HCT116 (cell line): ENCODE measurements around the gene ZNF586. TPM values are rescaled to one million over a fixed set of nuclear protein-coding genes. Genes with fewer than 3 reads are reported as not detected.
"Not testable (repeated sequence)": the region's sequence is repeated elsewhere in the genome, so short reads cannot be mapped to it uniquely, and the experiment has no call there.

Experiments
- ATAC-seq: fragments of 200-7000 bp; cut with Tn5 transposase; 2 replicates; pipeline ENCODE4 v1.9.1; 2020; ENCODE audit warnings: mild to moderate bottlenecking, moderate library complexity
- BruUV-seq: library from RNA; stranded (reverse); fragments of 400-500 nt; replicated peaks from 2 replicates; lab custom pipeline; 2021; lab: Mats Ljungman, UMichigan
- CTCF ChIA-PET: fragments of 300-600 bp; sonication (Branson Sonifier 250); formaldehyde crosslinking; loops from one replicate; lab custom pipeline; 2021; ENCODE audit warnings: antibody characterized with exemption; lab: Charles Lee
- POLR2A ChIA-PET: fragments of 300-600, 350-600 bp; sonication (Branson Sonifier 250); formaldehyde crosslinking; loops from one replicate; lab custom pipeline; 2021; ENCODE audit warnings: antibody characterized with exemption; lab: Charles Lee
- RAD21 ChIA-PET, 2 experiments: fragments of 300-600 bp; sonication (Branson Sonifier 250); formaldehyde crosslinking; loops; one replicate each; lab custom pipeline; 2023; ENCODE audit warnings: low total read pairs in 2 of 2; ENCODE audit not compliant: uncharacterized antibody in 2 of 2, unreplicated experiment in 2 of 2, low non-redundant PET in 1 of 2; lab: Charles Lee
- DNase-seq: peaks from one replicate; pipeline ENCODE4 v3.0.0-alpha.2; 2010; ENCODE audit warnings: low read depth, low spot score
- H2AFZ ChIP-seq: fragments of 200-600 bp; shearing (Covaris generic), sonication (generic); 2 replicates; pipeline ENCODE4 v1.6.1; 2017; ENCODE audit warnings: low read depth, mixed run types, mixed read lengths, antibody characterized with exemption, low read length; ENCODE audit not compliant: poor library complexity, severe bottlenecking
- H3K27ac ChIP-seq: 2 replicates; pipeline ENCODE4 v1.5.1; 2012; ENCODE audit warnings: low read depth, low read length
- H3K27me3 ChIP-seq: fragments of 200-600 bp; sonication (generic); 2 replicates; pipeline ENCODE4 v1.6.1; 2016; ENCODE audit warnings: mixed run types, low read length, mixed read lengths; ENCODE audit not compliant: insufficient read depth
- H3K36me3 ChIP-seq, 2 experiments: fragments of 200-500 bp in 1 of 2; fragments of 200-600 bp in 1 of 2; sonication (Bioruptor generic) in 1 of 2; sonication (generic) in 1 of 2; 2 replicates each; pipeline versions ENCODE4 v1.5.1 to v1.6.1; 2014 to 2016; ENCODE audit warnings: low read length in 2 of 2, inconsistent platforms in 1 of 2, mixed read lengths in 1 of 2, mixed run types in 1 of 2; ENCODE audit not compliant: insufficient read depth in 2 of 2, control insufficient read depth in 1 of 2
- H3K4me1 ChIP-seq, 2 experiments: fragments of 200-600 bp in 1 of 2; sonication (generic) in 1 of 2; 2 replicates each; pipeline versions ENCODE4 v1.5.1 to v1.6.1; 2012 to 2017; ENCODE audit warnings: low read length in 2 of 2, inconsistent platforms in 1 of 2, mild to moderate bottlenecking in 1 of 2, mixed read lengths in 1 of 2, mixed run types in 1 of 2, moderate library complexity in 1 of 2; ENCODE audit not compliant: insufficient read depth in 2 of 2, control insufficient read depth in 1 of 2
- H3K4me2 ChIP-seq: fragments of 200-600 bp; sonication (generic); 2 replicates; pipeline ENCODE4 v1.6.1; 2017; ENCODE audit warnings: mixed run types, low read length, mixed read lengths
- H3K4me3 ChIP-seq, 2 experiments: fragments of 200-600 bp in 1 of 2; sonication (generic) in 1 of 2; replicated peaks in 1 of 2; 2 replicates each; pipeline ENCODE4 v1.5.1; 2011 to 2016; ENCODE audit warnings: low read length in 2 of 2, control low read depth in 1 of 2, low read depth in 1 of 2, mild to moderate bottlenecking in 1 of 2, mixed read lengths in 1 of 2, mixed run types in 1 of 2
- H3K79me2 ChIP-seq: fragments of 200-600 bp; sonication (generic); 2 replicates; pipeline ENCODE4 v1.6.1; 2017; ENCODE audit warnings: mild to moderate bottlenecking, mixed run types, low read length, moderate library complexity, mixed read lengths; ENCODE audit not compliant: insufficient read depth
- H3K9ac ChIP-seq: fragments of 200-600 bp; sonication (generic); 2 replicates; pipeline ENCODE4 v1.6.1; 2016; ENCODE audit warnings: low read length, mixed read lengths
- H3K9me2 ChIP-seq: fragments of 200-600 bp; sonication (generic), shearing (Covaris generic); 2 replicates; pipeline ENCODE4 v1.6.1; 2017; ENCODE audit warnings: mixed run types, mild to moderate bottlenecking, moderate library complexity; ENCODE audit not compliant: insufficient read depth
- H3K9me3 ChIP-seq, 2 experiments: fragments of 200-500 bp in 1 of 2; fragments of 200-600 bp in 1 of 2; sonication (Bioruptor generic) in 1 of 2; sonication (generic) in 1 of 2; 2 replicates each; pipeline ENCODE4 v1.6.1; 2014 to 2017; ENCODE audit warnings: low read length in 2 of 2, mixed read lengths in 2 of 2, inconsistent platforms in 1 of 2, low read depth in 1 of 2, mild to moderate bottlenecking in 1 of 2, mixed run types in 1 of 2, moderate library complexity in 1 of 2; ENCODE audit not compliant: control insufficient read depth in 1 of 2, insufficient read depth in 1 of 2
- H4K20me1 ChIP-seq: fragments of 200-600 bp; sonication (generic), shearing (Covaris generic); 2 replicates; pipeline ENCODE4 v1.6.1; 2017; ENCODE audit warnings: mixed run types, mild to moderate bottlenecking, moderate library complexity; ENCODE audit not compliant: insufficient read depth
- CEBPB ChIP-seq: IDR thresholded peaks from 2 replicates; pipeline ENCODE4 v1.6.1; 2012; ENCODE audit warnings: low read depth
- EZH2phosphoT487 ChIP-seq: fragments of 200-600 bp; IDR thresholded peaks from 2 replicates; pipeline ENCODE4 v1.6.1; 2018; ENCODE audit warnings: antibody characterized with exemption, borderline replicate concordance
- RAD21 ChIP-seq: IDR thresholded peaks from 2 replicates; pipeline ENCODE4 v1.6.1; 2012; ENCODE audit warnings: low read depth, mild to moderate bottlenecking
- SIN3A ChIP-seq: IDR thresholded peaks from 2 replicates; pipeline ENCODE4 v1.6.1; 2012; ENCODE audit warnings: low read depth
- SP1 ChIP-seq: IDR thresholded peaks from 2 replicates; pipeline ENCODE4 v1.6.1; 2012; ENCODE audit warnings: low read depth
- YY1 ChIP-seq: IDR thresholded peaks from 2 replicates; pipeline ENCODE4 v1.6.1; 2011; ENCODE audit warnings: low read length, low read depth, moderate library complexity, mild to moderate bottlenecking; ENCODE audit not compliant: insufficient replicate concordance; ENCODE audit errors: extremely low read depth
- ZNF274 ChIP-seq: fragments of 200-500 bp; sonication (Bioruptor generic); IDR thresholded peaks from 2 replicates; pipeline ENCODE4 v1.6.1; 2014; ENCODE audit warnings: mild to moderate bottlenecking, low read depth, low read length, inconsistent platforms
- intact Hi-C: fragments of 100-400 bp; cut with micrococcal nuclease; formaldehyde crosslinking; loops from 2 replicates; pipeline ENCODE4 v1.10.0; 2022
- total RNA-seq: library from RNA; stranded (reverse); gene quantifications from one replicate; pipeline ENCODE4 v1.2.1, GENCODE V29; 2021; ENCODE audit not compliant: unreplicated experiment
- TF ChIP-seq, protein P1 (sequence below): IDR thresholded peaks from 2 replicates; pipeline ENCODE4 v1.6.1; 2012; ENCODE audit warnings: low read depth
- TF ChIP-seq, protein P2 (sequence below): IDR thresholded peaks from 2 replicates; pipeline ENCODE4 v1.6.1; 2012
- TF ChIP-seq, protein P3 (sequence below), 3 experiments: fragments of 200-600 bp in 1 of 3; sonication (generic) in 1 of 3; IDR thresholded peaks in 2 of 3; conservative IDR thresholded peaks in 1 of 3; 2 replicates each; pipeline ENCODE4 v1.5.1; 2012 to 2017; ENCODE audit warnings: low read depth in 2 of 3, low read length in 2 of 3, antibody characterized with exemption in 1 of 3, borderline replicate concordance in 1 of 3, control low read depth in 1 of 3, mild to moderate bottlenecking in 1 of 3, mixed read lengths in 1 of 3, mixed run types in 1 of 3, moderate library complexity in 1 of 3; ENCODE audit not compliant: insufficient read depth in 1 of 3

The ZNF586 gene
- total RNA-seq, 1 experiment from 2014 or later, result 3.5 TPM

DNA sequence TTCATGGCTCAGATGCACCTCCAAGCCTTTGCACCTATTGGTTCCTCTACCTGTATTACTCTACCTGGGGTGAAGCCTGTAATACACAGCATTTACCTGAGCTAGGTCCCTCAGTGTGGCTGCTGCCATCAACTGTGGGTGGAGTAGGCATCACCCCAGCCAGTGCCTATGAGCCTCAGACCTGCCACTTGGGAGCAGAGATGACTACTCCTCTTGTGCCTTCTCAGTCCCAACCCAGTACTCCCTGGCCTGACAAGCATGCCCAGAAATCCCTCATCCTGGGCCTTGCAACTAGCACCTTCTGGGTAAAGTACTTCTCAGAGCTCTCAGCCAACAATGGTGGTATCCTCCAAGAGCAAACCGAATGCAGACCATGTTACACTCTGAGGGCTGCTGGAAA lies 27.1 kb downstream of the ZNF586 start:
- CTCF ChIA-PET, H3K79me2 ChIP-seq, intact Hi-C loops, ATAC-seq, BruUV-seq, H3K27ac ChIP-seq, H3K9me3 ChIP-seq, H3K36me3 ChIP-seq, H4K20me1 ChIP-seq, H3K9ac ChIP-seq, H3K4me3 ChIP-seq, H3K9me2 ChIP-seq, H3K27me3 ChIP-seq, H2AFZ ChIP-seq, H3K4me1 ChIP-seq, RAD21 ChIA-PET, POLR2A ChIA-PET, DNase-seq, H3K4me2 ChIP-seq: not testable (repeated sequence)

DNA sequence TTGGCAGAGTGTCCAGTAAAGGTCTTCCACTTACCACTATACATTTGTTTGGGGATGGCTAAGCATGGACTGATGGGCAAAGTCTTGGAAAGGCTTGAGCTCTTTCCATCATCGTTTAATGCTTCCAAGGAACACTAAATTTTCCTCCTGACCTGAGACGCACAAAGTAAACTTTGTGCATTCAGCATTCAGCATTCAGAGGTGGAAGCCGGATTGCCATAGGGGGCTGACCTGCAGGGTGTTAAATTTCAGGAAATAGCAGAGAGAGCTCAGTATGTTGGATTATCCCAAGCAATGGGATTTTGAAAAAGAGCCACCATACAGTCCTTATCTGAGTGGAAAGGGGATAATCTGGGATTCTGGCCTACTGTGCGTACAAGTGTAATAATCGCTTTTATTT lies 31.2 kb downstream of the ZNF586 start:
- Histone ChIP-seq H3K27me3 (no peaks in the 10 kb centered on the region), H3K36me3 (no peaks in the 10 kb centered on the region), H4K20me1 (no peaks in the 10 kb centered on the region), H3K9me2 (no peaks in the 10 kb centered on the region), H3K9me3 (no peaks in the 10 kb centered on the region), H3K4me3 (no peak overlapping the region), H3K9ac (no peak overlapping the region), H2AFZ (no peak overlapping the region), H3K4me1 (peaks cover 9 to 20% of the 10 kb centered on the region in 2 experiments; a peak in 3 of 4 replicates), H3K27ac (no peak overlapping the region), H3K4me2 (no peak overlapping the region), H3K79me2 (no peaks in the 10 kb centered on the region)
- CTCF ChIA-PET, result no interaction called here
- BruUV-seq, result no TSS peak
- RAD21 ChIA-PET, result no interaction called here
- DNase-seq, result no peak
- TF ChIP-seq, protein P1, sequence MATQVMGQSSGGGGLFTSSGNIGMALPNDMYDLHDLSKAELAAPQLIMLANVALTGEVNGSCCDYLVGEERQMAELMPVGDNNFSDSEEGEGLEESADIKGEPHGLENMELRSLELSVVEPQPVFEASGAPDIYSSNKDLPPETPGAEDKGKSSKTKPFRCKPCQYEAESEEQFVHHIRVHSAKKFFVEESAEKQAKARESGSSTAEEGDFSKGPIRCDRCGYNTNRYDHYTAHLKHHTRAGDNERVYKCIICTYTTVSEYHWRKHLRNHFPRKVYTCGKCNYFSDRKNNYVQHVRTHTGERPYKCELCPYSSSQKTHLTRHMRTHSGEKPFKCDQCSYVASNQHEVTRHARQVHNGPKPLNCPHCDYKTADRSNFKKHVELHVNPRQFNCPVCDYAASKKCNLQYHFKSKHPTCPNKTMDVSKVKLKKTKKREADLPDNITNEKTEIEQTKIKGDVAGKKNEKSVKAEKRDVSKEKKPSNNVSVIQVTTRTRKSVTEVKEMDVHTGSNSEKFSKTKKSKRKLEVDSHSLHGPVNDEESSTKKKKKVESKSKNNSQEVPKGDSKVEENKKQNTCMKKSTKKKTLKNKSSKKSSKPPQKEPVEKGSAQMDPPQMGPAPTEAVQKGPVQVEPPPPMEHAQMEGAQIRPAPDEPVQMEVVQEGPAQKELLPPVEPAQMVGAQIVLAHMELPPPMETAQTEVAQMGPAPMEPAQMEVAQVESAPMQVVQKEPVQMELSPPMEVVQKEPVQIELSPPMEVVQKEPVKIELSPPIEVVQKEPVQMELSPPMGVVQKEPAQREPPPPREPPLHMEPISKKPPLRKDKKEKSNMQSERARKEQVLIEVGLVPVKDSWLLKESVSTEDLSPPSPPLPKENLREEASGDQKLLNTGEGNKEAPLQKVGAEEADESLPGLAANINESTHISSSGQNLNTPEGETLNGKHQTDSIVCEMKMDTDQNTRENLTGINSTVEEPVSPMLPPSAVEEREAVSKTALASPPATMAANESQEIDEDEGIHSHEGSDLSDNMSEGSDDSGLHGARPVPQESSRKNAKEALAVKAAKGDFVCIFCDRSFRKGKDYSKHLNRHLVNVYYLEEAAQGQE, result no peak
- no peak for TF ChIP-seq SIN3A
- TF ChIP-seq, protein P2, sequence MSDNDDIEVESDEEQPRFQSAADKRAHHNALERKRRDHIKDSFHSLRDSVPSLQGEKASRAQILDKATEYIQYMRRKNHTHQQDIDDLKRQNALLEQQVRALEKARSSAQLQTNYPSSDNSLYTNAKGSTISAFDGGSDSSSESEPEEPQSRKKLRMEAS, result no peak
- TF ChIP-seq RAD21, result no peak
- TF ChIP-seq YY1, result no peak
- TF ChIP-seq ZNF274, result no peak
- no peak for TF ChIP-seq CEBPB
- no peak for TF ChIP-seq EZH2phosphoT487
- TF ChIP-seq, protein P3, sequence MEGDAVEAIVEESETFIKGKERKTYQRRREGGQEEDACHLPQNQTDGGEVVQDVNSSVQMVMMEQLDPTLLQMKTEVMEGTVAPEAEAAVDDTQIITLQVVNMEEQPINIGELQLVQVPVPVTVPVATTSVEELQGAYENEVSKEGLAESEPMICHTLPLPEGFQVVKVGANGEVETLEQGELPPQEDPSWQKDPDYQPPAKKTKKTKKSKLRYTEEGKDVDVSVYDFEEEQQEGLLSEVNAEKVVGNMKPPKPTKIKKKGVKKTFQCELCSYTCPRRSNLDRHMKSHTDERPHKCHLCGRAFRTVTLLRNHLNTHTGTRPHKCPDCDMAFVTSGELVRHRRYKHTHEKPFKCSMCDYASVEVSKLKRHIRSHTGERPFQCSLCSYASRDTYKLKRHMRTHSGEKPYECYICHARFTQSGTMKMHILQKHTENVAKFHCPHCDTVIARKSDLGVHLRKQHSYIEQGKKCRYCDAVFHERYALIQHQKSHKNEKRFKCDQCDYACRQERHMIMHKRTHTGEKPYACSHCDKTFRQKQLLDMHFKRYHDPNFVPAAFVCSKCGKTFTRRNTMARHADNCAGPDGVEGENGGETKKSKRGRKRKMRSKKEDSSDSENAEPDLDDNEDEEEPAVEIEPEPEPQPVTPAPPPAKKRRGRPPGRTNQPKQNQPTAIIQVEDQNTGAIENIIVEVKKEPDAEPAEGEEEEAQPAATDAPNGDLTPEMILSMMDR (IDR thresholded peaks at IDR 0.05 in 2 of 3, conservative IDR thresholded peaks at IDR 0.05 in 1 of 3; ENCODE audit: borderline replicate concordance in 1 of 3, insufficient read depth in 1 of 3, low read depth in 2 of 3, low read length in 2 of 3), result no peak
- TF ChIP-seq SP1, result no peak
- intact Hi-C loops, result loop anchor here (5.0 kb wide), 1 partner anchor 53 kb away; the partner anchor contains the start of gene ZNF776
- POLR2A ChIA-PET, result no interaction called here
- ATAC-seq, result no peak
